Psoas muscle (tissue), 8 donors: ENCODE results near the gene PANK4. TPM values are rescaled to one million over a fixed set of nuclear protein-coding genes. Genes with fewer than 3 reads are reported as not detected.
"Not testable (repeated sequence)": the region's sequence is repeated elsewhere in the genome, so short reads cannot be mapped to it uniquely, and the experiment has no call there.

Source experiments
- ATAC-seq, 4 donors: fragments of 200-7000 bp; cut with Tn5 transposase; one replicate each; pipeline ENCODE4 v1.9.1; 2020; ENCODE audit warnings: moderate library complexity in 3 of 4, mild to moderate bottlenecking in 2 of 4
- DNase-seq, 2 donors: peaks; one replicate each; pipeline ENCODE4 v3.0.0-alpha.2; 2020
- H3K27ac ChIP-seq: fragments of 200-600 bp; one replicate; pipeline ENCODE4 v1.8.0; 2022
- H3K27me3 ChIP-seq, 3 donors: fragments of 200-600 bp in 1 of 3; one replicate each; pipeline versions ENCODE4 v1.6.1 to v1.8.0; 2013 to 2022; ENCODE audit warnings: low read length in 2 of 3, mild to moderate bottlenecking in 2 of 3, moderate library complexity in 1 of 3; ENCODE audit not compliant: insufficient read depth in 3 of 3
- H3K36me3 ChIP-seq, 2 donors: fragments of 200-600 bp in 1 of 2; one replicate each; pipeline versions ENCODE4 v1.6.1 to v1.8.0; 2013 to 2022; ENCODE audit warnings: low read depth in 1 of 2, mild to moderate bottlenecking in 1 of 2, moderate library complexity in 1 of 2; ENCODE audit not compliant: insufficient read depth in 1 of 2
- H3K4me1 ChIP-seq: fragments of 200-600 bp; one replicate; pipeline ENCODE4 v1.8.0; 2022
- H3K4me3 ChIP-seq: fragments of 200-600 bp; one replicate; pipeline ENCODE4 v1.8.0; 2022; ENCODE audit warnings: mild to moderate bottlenecking
- H3K9me3 ChIP-seq: fragments of 200-600 bp; one replicate; pipeline ENCODE4 v1.8.0; 2022
- CTCF ChIP-seq: fragments of 200-600 bp; IDR thresholded peaks from one replicate; pipeline ENCODE4 v1.8.0; 2022; ENCODE audit warnings: antibody characterized with exemption
- WGBS, 3 donors: extraction: QIAGEN DNeasy Blood & Tissue Kit; methylation state at CpG; one replicate each; pipeline versions ENCODE4 v1.1.6 to v1.1.7; 2013; 5-methylcytosine and 5-hydroxymethylcytosine counted together
- intact Hi-C, 2 donors: fragments of 100-400 bp; cut with DNase I; formaldehyde crosslinking; loops; one replicate each; pipeline versions ENCODE4 v1.11.0 to v1.14.2; 2022
- polyA plus RNA-seq, 3 donors: library from polyadenylated mRNA; stranded (reverse); fragments of 200-250 nt; gene quantifications; one replicate each; pipeline ENCODE4 v1.2.3, GENCODE V29; 2013
- total RNA-seq, 4 donors: library from RNA; stranded (reverse); fragmentation: NEBNext Ultra II Directional in 2 of 4; extraction: Animal tissue kit (Norgen Biotek cat#: 25700) in 2 of 4; gene quantifications; one replicate each; pipeline versions ENCODE4 v1.2.1 to v1.2.4, GENCODE V29; 2021 to 2023
- donor health status: healthy with polysubstance abuse.
- donor health status: DM: no; HTN: no; CAD: no; lungs with moderate emphysema.
- donor health status: Bipolar disorder and iron deficiency.
- donor health status: healthy.
- donor health status: DM: yes; HTN: yes; CAD: no.
- donor health status: DM: no; HTN: no; CAD: no.
- donor health status: DM: no; HTN: no; CAD: no.
- donor health status: DM: yes; HTN: yes; CAD: no.

The PANK4 gene
- total and polyA plus RNA-seq, 7 donors, result 29.0 to 45.1 (median 31.9) TPM

DNA sequence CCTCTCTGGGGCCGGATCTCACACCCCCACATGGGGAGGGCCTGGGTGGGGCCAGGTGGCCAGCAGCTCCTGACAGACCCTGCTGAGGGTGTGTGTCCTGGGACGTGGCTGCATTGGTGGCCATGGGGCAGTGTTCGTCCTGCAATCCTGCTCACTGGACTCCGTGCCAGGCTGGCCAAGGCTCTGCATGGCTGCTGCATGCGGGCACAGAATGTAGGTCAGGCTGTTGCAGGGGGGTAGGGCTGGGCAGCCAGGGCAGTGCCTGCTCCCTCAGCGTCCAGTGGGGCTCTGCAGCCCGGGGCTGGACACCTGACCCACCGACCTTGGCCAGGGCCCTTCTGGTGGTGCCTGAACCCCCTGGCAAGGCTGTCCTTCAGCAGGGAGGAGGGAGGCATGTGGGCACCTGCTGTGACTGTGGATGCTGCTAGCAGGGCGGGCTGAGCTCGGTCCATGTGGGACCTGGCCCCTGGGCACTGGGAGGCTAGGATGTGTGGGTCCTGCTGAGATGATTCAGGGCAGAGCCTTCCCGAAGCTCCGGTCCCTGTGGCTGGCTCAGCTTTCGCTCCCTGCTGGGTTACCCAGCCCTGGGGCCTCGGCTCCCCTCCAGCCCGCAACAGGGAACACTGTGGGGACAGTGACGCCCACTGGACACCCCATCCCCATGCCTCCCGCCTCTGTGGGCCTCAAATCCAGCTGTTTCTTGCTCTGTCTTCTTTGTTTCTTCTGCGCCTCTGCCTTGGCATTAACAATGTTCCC is 65.2 kb downstream of the PANK4 start:
- TF ChIP-seq CTCF, result no peak
- Histone ChIP-seq H3K4me3 (no peak overlapping the region), H3K9me3 (no peaks in the 10 kb centered on the region), H3K27me3 (peaks cover 0 to 49% (median 14%) of the 10 kb centered on the region in 3 donors), H3K4me1 (no peaks in the 10 kb centered on the region), H3K36me3 (no peaks in the 10 kb centered on the region), H3K27ac (no peak overlapping the region)
- ATAC-seq (peak in 1 of 4 donors; percentile 54), DNase-seq (no peak)
- intact Hi-C loops, result loop anchor here in 1 of 2 donors (5.0 kb wide), 1 partner anchor 86 kb away; no protein-coding TSS in a partner anchor
- 34 to 45% (median 40%) methylated on average over 16 to 18 of the region's 18 CpGs for WGBS, 3 donors

DNA sequence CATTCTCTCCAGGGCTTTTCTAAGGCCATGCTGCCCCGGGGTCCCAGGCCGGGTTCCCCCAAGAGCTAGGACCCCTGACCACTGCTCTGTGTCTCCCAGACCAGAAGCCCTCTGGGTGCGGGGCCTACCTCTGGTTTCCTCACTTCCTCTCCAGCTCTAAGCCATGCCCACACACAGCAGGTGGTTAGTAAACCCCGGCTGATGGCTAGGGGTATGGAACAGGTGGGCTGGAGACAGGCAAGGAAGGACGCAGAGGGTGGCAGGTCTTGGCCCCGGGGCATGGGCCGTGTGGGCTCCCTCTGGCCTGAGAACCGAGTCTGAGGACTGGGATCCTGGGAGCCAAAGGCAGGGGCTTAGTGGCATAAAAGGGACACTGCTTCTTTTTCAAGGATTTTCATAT is 66.2 kb downstream of the PANK4 start:
- WGBS, 3 donors, result 44 to 54% (median 51%) methylated on average over 8 of the region's 8 CpGs
- no peak overlapping the region for H3K27ac ChIP-seq
- H3K36me3 ChIP-seq, result no peaks in the 10 kb centered on the region
- ATAC-seq (peak in 2 of 4 donors; percentile 7 to 9), DNase-seq (no peak)
- peaks cover 0 to 44% (median 13%) of the 10 kb centered on the region in 3 donors for H3K27me3 ChIP-seq
- TF ChIP-seq CTCF, result no peak
- intact Hi-C loops, result loop anchor here in 1 of 2 donors (5.0 kb wide), 1 partner anchor 87 kb away; no protein-coding TSS in a partner anchor
- H3K4me1 ChIP-seq, result no peaks in the 10 kb centered on the region
- no peaks in the 10 kb centered on the region for H3K9me3 ChIP-seq
- no peak overlapping the region for H3K4me3 ChIP-seq

DNA sequence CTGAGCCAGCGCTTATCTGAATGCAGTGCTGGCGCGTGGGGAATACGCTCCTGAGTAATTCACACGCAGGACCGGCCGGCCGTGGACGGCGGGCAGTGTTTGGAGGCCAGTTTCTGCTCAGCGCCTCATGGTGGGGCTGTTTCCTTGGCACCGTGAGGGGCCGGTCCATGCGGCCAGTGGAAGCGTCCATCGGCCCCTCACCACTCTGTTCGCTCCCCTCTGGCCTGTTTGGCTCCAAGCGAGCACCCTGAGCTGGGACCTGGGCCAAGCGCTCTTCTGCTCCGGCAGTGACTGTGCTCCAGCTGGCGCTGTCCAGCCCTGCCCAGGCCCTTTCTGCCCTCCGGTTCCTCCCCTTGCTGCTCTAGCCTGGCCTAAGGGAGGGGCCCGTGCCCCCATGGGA is 66.6 kb downstream of the PANK4 start:
- Histone ChIP-seq H3K27me3 (peaks cover 0 to 44% (median 13%) of the 10 kb centered on the region in 3 donors), H3K36me3 (no peaks in the 10 kb centered on the region), H3K4me1 (no peaks in the 10 kb centered on the region), H3K9me3 (no peaks in the 10 kb centered on the region), H3K27ac (no peak overlapping the region), H3K4me3 (no peak overlapping the region)
- intact Hi-C loops, result loop anchor here in 1 of 2 donors (5.0 kb wide), 1 partner anchor 88 kb away; no protein-coding TSS in a partner anchor
- TF ChIP-seq CTCF, result peak; percentile 33
- WGBS, 3 donors, result 19 to 35% (median 21%) methylated on average over 21 to 23 of the region's 23 CpGs
- DNase-seq, result peak in 1 of 2 donors; percentile 45
- peak; percentile 60 to 75 (median 64) for ATAC-seq

DNA sequence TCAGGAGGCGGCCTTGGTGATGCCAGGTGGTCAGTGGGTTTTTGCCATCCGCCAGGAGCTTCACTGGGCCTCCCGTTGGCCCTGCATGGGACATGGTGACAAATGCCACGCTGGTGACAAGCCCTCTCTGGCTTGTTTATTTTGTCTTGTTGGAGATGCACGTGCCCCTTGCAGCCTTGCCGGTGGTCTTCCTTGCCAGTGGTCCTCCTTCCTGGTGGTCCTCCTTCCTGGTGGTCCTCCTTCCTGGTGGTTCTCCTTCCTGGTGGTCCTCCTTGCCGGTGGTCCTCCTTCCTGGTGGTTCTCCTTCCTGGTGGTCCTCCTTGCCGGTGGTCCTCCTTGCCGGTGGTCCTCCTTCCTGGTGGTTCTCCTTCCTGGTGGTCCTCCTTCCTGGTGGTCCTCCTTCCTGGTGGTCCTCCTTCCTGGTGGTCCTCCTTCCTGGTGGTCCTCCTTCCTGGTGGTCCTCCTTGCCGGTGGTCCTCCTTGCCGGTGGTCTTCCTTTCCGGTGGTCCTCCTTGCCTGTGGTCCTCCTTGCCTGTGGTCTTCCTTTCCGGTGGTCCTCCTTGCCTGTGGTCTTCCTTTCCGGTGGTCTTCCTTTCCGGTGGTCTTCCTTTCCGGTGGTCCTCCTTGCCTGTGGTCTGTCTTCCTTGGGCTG is 67.2 kb downstream of the PANK4 start:
- H3K4me3 ChIP-seq, H3K4me1 ChIP-seq, DNase-seq, ATAC-seq, H3K9me3 ChIP-seq, H3K27ac ChIP-seq, H3K36me3 ChIP-seq, intact Hi-C loops: not testable (repeated sequence)
- peaks cover 0 to 41% (median 12%) of the 10 kb centered on the region in 3 donors for H3K27me3 ChIP-seq
- WGBS, 3 donors, result 72 to 87% (median 73%) methylated on average over 12 to 16 of the region's 16 CpGs

DNA sequence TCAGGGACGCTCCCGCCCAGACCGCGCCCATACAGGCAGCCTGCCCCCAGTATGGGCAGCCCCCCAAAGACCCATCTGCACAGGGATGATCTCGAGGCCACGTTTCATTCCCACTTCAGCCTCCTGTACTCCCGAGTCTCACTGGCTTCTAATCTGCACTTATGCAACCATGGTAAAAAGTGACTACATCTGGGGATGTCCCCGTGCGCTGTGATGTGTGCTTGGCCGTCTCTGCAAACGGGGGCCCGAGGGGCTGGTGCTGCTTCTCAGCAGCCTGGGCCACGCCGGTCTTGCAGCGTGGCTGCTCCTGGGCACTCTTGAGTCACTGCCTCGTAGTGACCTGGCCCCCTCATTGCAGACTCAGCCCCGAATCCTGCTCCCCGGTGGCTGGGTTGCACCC is 67.7 kb downstream of the PANK4 start:
- DNase-seq (no peak), ATAC-seq (no peak)
- no peaks in the 10 kb centered on the region for H3K9me3 ChIP-seq
- H3K27me3 ChIP-seq, result peaks cover 0 to 36% (median 9%) of the 10 kb centered on the region in 3 donors
- H3K4me1 ChIP-seq, result no peaks in the 10 kb centered on the region
- 70 to 73% (median 72%) methylated on average over 18 of the region's 18 CpGs for WGBS, 3 donors
- TF ChIP-seq CTCF, result no peak
- no peak overlapping the region for H3K27ac ChIP-seq
- intact Hi-C loops, result no loop called here
- no peaks in the 10 kb centered on the region for H3K36me3 ChIP-seq
- no peak overlapping the region for H3K4me3 ChIP-seq
